Keratinocyte (primary cell): ENCODE results near the gene SMYD3.

Experiments used
- EZH2 ChIP-seq: IDR thresholded peaks from one replicate; pipeline ENCODE4 v1.6.1; 2012; ENCODE audit warnings: inconsistent platforms, mild to moderate bottlenecking, low read length, moderate library complexity
- TF ChIP-seq, protein P1 (sequence below), 3 experiments: IDR thresholded peaks in 1 of 3; conservative IDR thresholded peaks in 1 of 3; optimal IDR thresholded peaks in 1 of 3; 2 replicates in 2 of 3; 3 replicates in 1 of 3; pipeline versions ENCODE3 to v1.5.1; 2011; ENCODE audit warnings: low read length in 3 of 3, mild to moderate bottlenecking in 3 of 3, moderate library complexity in 2 of 3, control low read depth in 1 of 3, inconsistent platforms in 1 of 3; ENCODE audit not compliant: insufficient read depth in 2 of 3; ENCODE audit errors: extremely low read depth in 1 of 3

DNA sequence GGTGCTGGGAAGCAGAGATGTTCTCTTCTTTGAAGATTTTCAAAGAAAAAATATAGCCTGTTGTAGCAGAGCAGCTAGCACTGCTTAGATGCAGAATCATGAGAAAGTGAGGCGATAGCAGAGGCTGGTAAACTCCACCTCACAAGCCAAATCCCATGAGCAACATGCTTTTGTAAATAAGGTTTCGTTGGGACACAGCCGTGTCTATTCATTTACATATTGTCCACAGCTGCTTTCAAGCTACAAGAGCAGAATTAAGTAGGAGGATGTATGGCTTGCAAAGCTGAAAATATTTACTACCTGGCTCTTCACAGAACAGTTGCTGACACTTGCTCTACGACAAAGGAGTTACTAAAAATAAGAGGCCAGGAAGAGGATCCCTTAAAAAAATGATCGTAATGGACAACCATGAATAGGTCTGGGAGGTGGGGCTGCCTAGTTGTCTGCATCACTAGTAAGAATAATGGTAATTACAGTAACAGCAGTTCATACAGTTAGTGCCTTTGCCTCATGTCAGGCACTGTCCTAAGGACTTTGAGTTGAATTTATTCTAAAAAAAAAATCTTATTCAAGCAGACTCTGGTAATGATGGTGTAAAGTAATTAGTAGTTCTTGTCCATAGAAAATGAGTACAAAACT is 730.3 kb downstream of the SMYD3 start:
- TF ChIP-seq, protein P1, sequence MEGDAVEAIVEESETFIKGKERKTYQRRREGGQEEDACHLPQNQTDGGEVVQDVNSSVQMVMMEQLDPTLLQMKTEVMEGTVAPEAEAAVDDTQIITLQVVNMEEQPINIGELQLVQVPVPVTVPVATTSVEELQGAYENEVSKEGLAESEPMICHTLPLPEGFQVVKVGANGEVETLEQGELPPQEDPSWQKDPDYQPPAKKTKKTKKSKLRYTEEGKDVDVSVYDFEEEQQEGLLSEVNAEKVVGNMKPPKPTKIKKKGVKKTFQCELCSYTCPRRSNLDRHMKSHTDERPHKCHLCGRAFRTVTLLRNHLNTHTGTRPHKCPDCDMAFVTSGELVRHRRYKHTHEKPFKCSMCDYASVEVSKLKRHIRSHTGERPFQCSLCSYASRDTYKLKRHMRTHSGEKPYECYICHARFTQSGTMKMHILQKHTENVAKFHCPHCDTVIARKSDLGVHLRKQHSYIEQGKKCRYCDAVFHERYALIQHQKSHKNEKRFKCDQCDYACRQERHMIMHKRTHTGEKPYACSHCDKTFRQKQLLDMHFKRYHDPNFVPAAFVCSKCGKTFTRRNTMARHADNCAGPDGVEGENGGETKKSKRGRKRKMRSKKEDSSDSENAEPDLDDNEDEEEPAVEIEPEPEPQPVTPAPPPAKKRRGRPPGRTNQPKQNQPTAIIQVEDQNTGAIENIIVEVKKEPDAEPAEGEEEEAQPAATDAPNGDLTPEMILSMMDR (optimal IDR thresholded peaks at IDR 0.05 in 1 of 3, IDR thresholded peaks at IDR 0.05 in 1 of 3, conservative IDR thresholded peaks at IDR 0.05 in 1 of 3; ENCODE audit: extremely low read depth in 1 of 3, insufficient read depth in 2 of 3, low read length in 3 of 3): no peak
- no peak for TF ChIP-seq EZH2
